GM06990 (cell line): Measurements from ENCODE around the gene RAB5IF.
"Not testable (repeated sequence)": the region's sequence is repeated elsewhere in the genome, so short reads cannot be mapped to it uniquely, and the experiment has no call there.

ENCODE experiments used
- DNase-seq: peaks from one replicate; pipeline ENCODE4 v3.0.0-alpha.2; 2011; ENCODE audit not compliant: insufficient read length; ENCODE audit errors: extremely low read depth
- H3K27me3 ChIP-seq: replicated peaks from 2 replicates; pipeline ENCODE4 v1.6.0; 2011; ENCODE audit warnings: low read length; ENCODE audit not compliant: control insufficient read depth, insufficient read depth
- H3K36me3 ChIP-seq: 2 replicates; pipeline ENCODE4 v1.5.1; 2011; ENCODE audit warnings: low read length; ENCODE audit not compliant: control insufficient read depth, insufficient read depth
- H3K4me3 ChIP-seq: replicated peaks from 2 replicates; pipeline ENCODE4 v1.5.1; 2011; ENCODE audit warnings: low read depth, mild to moderate bottlenecking, control low read depth, low read length
- TF ChIP-seq, protein P1 (sequence below): IDR thresholded peaks from 2 replicates; pipeline ENCODE4 v1.5.1; 2011; ENCODE audit warnings: low read length, control low read depth, mild to moderate bottlenecking, inconsistent platforms; ENCODE audit not compliant: insufficient read depth, poor library complexity, severe bottlenecking

Gene RAB5IF

DNA sequence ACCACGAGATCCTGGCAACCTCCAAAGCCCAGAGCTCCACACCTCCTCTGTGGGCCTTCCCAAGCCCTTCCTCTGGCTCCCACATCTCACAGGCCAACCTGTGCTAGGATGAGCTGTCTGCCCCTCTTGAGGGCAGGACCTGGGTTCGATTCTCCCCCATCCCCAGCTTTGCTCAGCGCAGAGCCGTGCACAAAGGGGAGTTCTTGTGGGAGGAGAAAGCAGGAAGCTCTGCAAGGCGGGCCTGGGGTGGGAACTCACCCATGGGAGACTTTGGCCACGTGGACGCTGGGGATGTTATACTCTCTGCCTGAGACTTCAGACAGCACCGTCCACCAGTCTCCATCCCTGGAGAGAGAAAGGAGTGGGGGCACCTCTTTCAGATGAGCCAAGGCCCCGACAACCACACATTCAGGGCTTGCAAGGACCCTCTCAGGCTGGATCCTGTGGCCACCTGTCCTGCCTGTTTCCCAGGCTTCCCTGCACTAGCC, 27.8 kb downstream of the RAB5IF start:
- no peaks in the 10 kb centered on the region for H3K27me3 ChIP-seq
- H3K4me3 ChIP-seq, result no peak overlapping the region
- TF ChIP-seq, protein P1, sequence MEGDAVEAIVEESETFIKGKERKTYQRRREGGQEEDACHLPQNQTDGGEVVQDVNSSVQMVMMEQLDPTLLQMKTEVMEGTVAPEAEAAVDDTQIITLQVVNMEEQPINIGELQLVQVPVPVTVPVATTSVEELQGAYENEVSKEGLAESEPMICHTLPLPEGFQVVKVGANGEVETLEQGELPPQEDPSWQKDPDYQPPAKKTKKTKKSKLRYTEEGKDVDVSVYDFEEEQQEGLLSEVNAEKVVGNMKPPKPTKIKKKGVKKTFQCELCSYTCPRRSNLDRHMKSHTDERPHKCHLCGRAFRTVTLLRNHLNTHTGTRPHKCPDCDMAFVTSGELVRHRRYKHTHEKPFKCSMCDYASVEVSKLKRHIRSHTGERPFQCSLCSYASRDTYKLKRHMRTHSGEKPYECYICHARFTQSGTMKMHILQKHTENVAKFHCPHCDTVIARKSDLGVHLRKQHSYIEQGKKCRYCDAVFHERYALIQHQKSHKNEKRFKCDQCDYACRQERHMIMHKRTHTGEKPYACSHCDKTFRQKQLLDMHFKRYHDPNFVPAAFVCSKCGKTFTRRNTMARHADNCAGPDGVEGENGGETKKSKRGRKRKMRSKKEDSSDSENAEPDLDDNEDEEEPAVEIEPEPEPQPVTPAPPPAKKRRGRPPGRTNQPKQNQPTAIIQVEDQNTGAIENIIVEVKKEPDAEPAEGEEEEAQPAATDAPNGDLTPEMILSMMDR, result no peak
- DNase-seq, result no peak
- H3K36me3 ChIP-seq, result no peaks in the 10 kb centered on the region

DNA sequence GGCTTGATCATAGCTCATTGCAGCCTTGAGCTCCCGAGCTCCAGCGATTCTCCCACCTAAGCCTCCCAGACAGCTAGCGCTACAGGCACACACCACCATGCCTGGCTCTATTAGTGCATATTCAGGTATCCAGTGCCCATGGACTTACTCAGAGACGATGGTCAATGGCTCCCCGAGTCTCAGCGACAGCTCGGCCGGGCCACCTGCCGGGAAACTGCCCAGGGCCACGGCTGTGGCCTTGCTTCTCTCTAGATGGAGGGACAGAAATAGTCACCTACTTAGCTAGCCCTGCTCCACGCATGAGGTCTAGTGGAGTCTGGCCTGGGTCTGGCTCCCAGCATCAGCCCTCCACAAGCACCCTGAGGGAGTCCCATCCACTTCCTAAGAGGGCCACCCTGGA, 28.8 kb downstream of the RAB5IF start:
- DNase-seq, result no peak
- Histone ChIP-seq H3K36me3 (no peaks in the 10 kb centered on the region), H3K27me3 (no peaks in the 10 kb centered on the region), H3K4me3 (no peak overlapping the region)
- TF ChIP-seq, protein P1, result no peak

DNA sequence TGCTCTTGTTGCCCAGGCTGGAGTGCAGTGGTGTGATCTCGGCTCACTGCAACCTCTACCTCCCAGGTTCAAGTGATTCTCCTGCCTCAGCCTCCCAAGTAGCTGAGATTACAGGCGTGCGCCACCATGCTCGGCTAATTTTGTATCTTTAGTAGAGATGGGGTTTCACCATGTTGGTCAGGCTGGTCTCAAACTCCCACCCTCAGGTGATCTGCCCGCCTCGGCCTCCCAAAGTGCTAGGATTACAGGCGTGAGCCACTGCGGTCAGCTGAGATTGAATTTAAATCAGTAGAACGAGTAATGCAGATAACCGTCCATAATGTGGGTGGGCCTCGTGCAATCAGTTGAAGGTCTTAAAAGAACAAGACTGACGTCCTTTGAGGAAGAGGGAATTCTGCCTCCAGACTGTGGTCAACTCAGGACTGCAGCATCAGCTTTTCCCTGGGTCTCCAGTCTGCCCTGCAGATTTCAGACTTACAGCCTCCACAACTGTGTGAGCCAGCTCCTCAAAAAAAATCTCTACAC, 33.4 kb downstream of the RAB5IF start:
- not testable (repeated sequence) for DNase-seq, H3K27me3 ChIP-seq, H3K4me3 ChIP-seq, H3K36me3 ChIP-seq

DNA sequence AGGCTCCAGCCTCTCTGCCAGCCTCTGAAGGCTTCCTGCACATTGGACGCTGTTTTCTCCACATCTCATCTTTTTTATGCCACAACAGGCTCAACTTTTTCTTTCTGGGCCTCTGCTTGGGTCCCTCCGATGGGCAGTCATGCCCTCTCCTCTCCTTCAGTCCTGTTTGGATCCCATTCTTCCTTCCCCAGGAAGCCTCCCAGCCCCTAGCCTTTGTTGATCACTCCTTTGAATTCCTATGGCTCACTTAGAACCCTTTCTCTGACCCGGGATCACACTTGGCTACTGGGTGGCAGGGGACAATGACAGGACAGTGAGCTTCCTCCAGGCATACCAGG, 35.9 kb downstream of the RAB5IF start:
- TF ChIP-seq, protein P1, result no peak

DNA sequence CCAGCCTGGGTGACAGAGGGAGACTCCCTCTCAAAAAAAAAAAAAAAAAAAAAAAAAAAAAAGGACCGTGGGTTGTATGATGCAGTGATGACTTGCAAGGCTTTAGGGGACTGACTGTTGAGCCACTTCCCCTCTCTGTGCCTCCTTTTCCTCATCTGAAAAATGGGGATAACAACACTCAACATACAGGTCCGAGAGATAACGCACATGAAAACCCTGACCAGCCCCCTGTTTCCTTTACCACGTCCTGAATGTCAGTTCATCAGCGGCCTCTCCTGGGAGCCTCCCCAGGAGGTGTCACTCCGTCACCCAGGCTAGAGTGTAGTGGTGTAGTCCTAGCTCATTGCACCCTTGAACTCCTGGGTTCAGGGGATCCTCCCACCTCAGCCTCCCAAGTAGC, 36.6 kb downstream of the RAB5IF start:
- Histone ChIP-seq H3K27me3 (no peaks in the 10 kb centered on the region), H3K36me3 (no peaks in the 10 kb centered on the region), H3K4me3 (no peak overlapping the region)
- no peak for DNase-seq
- TF ChIP-seq, protein P1, result no peak

More for the DNA sequence above, 35.9 kb downstream of the RAB5IF start:
- H3K36me3 ChIP-seq, result no peaks in the 10 kb centered on the region
- DNase-seq, result no peak
- no peaks in the 10 kb centered on the region for H3K27me3 ChIP-seq
- H3K4me3 ChIP-seq, result no peak overlapping the region

DNA sequence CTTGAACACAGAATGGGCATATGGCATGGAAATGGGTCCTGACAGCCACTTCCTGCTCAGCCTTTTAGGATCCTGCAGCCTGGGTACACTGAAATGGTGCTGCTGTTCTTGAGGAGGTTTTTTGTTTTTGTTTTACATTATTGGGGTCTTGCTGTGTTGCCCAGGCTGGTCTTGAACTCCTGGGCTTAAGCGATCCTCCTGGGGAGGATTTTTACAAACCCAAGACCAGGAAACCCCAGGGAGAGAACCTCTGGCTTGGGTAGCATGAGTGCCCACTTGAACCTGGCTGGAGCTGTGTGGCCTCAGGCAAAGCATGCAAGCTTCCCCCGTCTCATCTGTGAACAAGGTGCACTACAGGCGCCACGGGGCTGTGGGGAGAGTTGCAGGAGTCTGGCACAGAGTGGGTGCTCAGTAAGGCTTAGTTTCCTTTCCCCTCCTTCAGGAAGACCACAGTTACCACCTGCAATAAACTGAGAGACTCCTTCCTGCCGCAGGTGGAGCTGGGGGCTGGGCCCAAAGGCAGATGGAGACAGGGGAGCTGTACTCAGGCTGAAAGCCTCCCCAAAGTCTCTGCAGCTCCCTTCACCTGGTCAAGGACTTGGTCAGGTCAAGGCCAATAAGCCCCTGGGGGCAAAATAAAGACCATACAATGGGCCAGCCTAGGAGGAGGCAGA, 38.6 kb downstream of the RAB5IF start:
- Histone ChIP-seq H3K36me3 (no peaks in the 10 kb centered on the region), H3K4me3 (no peak overlapping the region), H3K27me3 (no peaks in the 10 kb centered on the region)
- TF ChIP-seq, protein P1, result no peak
- DNase-seq, result peak; percentile 21
